ENCODE data around the gene ZNF568.

- TF ChIP-seq CTCF (IDR thresholded peaks at IDR 0.05; ENCODE audit: low read depth, low read length) (no peak), EZH2phosphoT487 (IDR thresholded peaks at IDR 0.05; ENCODE audit: low read depth) (no peak)
These were observed 34.4 kb downstream of the ZNF568 start for GRCh38 chr19:36950335-36951119.

Data from OCI-LY3 (cell line).